ENCODE results near the gene DNAJC27. TPM values are rescaled to one million over a fixed set of nuclear protein-coding genes. Genes with fewer than 3 reads are reported as not detected.
A peak's percentile ranks its signal among the peaks of the same experiment; 100 is the strongest.

DNAJC27 gene
- total RNA-seq, 2 donors from 2014 or later = 3.7 to 4.8 TPM

DNA sequence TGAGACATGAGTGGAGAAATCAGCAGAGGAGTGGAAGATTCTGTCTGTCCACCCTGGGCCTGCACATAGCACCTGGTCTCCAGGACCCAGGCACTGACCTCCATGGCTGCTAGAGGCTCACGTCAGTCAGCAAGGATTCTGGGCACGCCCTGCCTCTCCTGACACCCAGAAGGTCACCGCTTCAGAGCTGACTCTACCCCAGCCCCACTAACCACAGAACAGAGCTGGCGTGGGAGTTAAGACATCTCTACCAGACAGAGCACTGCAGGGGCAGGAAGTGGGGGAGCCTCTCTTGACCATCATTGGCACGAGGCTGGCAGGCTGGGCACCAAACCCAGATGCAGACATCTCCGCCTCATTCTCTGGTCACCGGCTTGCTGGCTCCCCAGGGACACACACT lies 54.7 kb downstream of the DNAJC27 start:
- ATAC-seq (no peak), DNase-seq (no peak)
- intact Hi-C loops (cut with DNase I, micrococcal nuclease) = no loop called here

DNA sequence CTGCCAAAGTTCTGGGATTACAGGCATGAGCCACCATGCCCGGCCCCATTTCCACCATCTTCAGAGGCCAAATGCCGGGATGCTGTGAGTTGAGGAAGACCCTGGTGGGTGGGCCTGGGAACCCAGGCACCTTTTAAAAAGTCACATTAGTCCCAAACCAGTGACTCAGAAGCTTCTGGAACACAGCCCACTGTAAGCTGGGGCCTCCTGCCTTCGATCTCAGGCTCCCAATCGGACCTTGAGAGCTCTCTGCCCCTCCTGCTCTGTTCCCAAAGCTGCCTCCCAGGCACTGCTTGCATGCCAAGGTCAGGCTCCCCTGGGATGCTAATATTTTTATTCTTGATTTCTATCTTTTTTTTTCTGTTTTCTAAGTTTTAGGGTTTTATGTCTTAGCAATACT lies 56.0 kb downstream of the DNAJC27 start:
- DNase-seq = no peak
- intact Hi-C loops (cut with DNase I, micrococcal nuclease) = no loop called here

DNA sequence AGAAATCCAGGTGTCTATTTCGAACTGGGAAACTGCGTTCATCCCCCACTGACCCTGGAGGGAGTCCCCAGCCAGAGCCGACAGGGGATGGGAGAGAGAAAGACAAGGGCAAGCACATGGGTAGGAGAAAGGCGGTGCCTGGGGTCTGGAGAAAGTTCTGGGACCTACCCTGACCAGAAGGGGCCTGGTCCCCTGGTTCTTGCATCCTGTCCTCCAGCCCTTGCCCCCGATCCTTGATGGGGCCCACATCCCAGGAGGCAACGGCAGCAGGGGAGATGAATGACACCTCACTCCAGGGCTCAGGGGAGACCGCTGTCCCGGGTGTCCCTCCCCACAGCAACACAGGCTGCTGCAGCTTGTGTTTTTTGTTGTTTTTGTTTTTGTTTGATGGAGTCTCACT lies 56.6 kb downstream of the DNAJC27 start:
- intact Hi-C loops (cut with DNase I, micrococcal nuclease) = no loop called here
- no peak for DNase-seq
- ATAC-seq = no peak

More for the DNA sequence above, 56.0 kb downstream of the DNAJC27 start:
- ATAC-seq = no peak

DNA sequence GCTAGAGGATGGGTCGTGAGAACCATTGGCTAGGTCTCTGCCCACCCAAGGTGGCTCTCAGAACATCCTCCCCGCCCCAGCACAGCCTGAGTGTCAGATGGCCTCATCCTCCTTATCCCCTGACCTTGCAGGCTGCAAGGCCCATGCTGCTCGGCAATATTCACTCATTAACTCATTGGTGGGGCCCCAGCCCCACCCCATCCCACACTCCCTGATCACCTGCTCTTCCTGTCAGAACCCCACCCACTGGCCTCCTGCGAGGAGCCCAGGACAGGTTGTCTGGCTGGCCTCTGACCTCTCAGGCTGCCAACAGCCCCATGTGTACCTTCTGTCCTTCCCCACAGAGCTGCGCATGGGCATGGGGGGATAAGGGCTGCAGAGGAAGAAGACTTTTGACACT lies 57.0 kb downstream of the DNAJC27 start:
- intact Hi-C loops (cut with DNase I, micrococcal nuclease) = no loop called here
- DNase-seq = peak; percentile 46 to 55
- peak; percentile 54 for ATAC-seq

DNA sequence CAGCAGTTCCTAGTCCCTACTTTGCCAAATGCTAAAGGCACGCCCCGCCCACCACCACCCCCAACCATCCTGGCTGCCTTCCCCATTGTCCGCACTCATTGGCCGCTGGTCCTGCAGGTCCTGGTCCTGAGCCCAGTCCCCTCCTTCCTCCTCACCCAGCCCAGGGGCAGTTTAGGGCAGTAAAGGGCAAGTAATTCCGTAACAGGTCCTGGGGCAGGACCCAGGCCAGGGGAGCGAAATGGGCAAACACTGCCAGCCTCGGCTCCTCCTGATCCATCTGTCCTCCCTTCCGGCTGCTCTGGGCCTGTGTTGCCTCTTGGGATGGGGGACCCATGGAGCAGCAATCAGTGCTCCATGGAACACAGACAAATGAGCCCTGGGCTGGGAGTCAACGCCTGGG lies 57.8 kb downstream of the DNAJC27 start:
- intact Hi-C loops (cut with DNase I, micrococcal nuclease) = no loop called here
- no peak for ATAC-seq
- DNase-seq = no peak

DNA sequence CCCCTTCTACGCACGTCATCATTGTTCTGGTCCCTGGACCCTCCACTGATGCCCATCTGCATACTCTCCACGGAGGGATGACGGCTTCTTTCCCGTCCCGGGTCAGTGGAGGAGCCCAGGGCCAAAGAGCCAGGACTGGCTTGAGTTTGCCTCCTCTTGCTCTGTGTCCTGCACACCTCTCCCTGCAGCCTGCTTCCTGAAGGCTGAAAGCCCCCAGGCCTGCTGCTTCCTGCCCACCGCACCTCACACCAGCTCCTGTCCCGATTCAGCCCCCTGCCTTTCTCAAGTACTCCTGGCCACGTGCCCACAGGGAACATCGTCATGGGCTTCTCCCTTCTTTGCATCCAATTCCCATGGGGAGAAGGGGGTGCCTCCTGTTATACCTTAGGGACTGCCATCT lies 58.8 kb downstream of the DNAJC27 start:
- DNase-seq (peak in 1 of 2 donors; percentile 44), ATAC-seq (no peak)
- intact Hi-C loops (cut with DNase I, micrococcal nuclease) = no loop called here

DNA sequence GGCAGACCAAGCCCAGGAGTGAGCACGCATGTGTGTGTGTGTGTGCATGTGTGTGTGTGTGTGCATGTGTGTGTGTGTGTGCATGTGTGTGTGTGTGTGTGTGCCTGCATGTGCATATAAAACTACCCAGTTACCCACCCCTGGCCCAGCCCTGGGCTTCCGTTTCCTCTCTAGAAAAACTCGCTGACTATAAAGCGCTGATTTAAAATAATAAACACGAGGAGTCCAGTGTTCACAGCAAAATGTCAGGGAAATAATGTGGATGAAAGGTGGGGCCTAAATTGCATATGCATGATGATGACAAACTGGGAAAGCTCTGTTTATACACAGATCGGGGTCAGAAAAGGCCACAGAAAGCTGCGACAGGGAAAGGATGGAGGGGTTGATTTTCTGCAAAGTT lies 59.2 kb downstream of the DNAJC27 start:
- DNase-seq = peak; percentile 77 to 79
- intact Hi-C loops (cut with DNase I, micrococcal nuclease) = no loop called here

DNA sequence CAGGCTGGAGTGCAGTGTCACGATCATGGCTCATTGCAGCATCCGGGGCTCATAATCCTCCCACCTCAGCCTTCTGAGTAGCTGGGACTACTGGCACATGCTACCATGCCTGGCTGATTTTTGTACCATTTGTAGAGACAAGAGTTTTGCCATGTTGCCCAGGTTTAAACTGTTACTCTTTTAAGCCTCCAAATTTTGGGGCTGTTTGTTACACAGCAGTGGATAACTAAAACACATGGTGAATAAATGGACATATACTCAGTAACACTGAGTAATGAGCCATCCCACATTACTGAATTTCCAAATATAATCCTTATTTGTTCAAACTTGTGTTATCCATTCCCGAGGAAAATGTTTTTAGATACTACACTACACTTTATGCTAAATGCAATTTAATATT lies 61.5 kb downstream of the DNAJC27 start:
- DNase-seq (no peak), ATAC-seq (no peak)
- intact Hi-C loops (cut with DNase I, micrococcal nuclease) = no loop called here

More for the DNA sequence above, 59.2 kb downstream of the DNAJC27 start:
- peak; percentile 83 for ATAC-seq

DNA sequence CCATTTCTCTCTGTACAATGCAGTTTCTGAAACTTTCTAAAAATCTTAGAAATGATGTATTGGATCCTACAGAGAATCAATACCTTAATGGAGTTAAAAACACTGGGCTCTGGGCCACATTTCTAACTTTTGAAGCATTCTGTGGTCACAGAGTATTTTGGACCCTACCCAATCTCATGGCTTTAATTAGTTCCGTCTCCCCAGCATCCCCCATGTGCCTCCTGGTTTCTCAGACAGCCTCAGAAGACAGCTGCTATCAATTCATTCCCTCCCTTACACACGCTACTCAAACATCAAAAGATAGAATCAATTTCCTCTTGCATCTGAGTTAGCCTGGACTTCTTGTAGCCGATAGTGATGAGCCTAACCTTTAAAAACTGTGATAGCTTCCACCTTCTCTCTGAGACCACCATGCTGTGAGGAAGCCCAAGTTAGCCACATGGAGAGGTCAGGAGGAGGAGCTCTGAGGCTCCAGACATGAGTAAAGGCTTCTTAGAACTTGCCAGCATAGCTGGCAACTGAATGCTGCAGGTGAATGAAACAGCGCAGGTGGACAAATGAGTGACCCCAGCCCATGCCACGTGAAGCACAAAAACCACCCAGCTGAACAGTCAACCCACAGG lies 62.1 kb downstream of the DNAJC27 start:
- ATAC-seq (no peak), DNase-seq (no peak)

DNA sequence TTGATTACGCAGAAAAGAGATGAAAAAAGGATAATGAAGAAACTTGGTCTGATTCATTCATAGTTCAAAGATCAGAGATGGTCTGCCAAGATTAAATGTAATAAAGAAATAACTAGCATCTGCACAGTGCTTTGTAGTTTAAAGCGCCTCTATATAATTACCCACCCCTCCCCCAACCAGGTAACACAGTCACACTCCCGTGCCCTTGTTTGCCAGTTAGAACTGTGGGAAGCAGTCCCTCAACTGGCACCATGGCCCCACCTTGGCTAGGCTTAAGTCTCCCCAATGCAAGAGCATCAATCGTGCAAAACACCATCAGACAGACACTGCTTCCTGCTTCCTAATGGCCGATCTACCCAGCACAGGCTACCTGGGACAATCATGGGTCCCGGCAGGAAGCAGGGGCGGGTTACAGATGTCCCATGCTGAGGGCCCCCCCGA lies 63.3 kb downstream of the DNAJC27 start:
- peak; percentile 66 for ATAC-seq
- peak in 1 of 2 donors; percentile 48 for DNase-seq
- intact Hi-C loops (cut with DNase I, micrococcal nuclease) = no loop called here

More for the DNA sequence above, 62.1 kb downstream of the DNAJC27 start:
- intact Hi-C loops (cut with DNase I, micrococcal nuclease) = no loop called here

DNA sequence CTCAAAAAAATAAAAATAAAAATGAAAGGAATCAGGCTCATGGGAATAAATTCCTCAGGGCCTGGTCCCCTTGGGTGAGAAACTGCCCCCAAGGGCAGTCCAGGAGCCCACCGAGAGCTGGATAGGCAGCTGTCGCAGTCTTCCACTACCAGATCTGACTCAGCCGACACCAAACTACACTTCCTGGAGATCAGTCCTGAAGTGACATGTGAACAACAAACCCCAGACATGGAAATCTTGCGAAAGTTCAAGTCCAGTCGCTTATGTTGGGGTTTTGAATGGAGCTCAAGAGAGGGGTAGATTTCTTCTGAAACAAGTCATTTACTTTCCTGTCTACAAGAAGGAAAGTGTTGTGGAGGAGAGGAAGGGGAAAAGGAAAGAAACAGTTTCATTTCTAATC lies 64.6 kb downstream of the DNAJC27 start:
- DNase-seq (no peak), ATAC-seq (peak; percentile 72)
- intact Hi-C loops (cut with DNase I, micrococcal nuclease) = no loop called here

DNA sequence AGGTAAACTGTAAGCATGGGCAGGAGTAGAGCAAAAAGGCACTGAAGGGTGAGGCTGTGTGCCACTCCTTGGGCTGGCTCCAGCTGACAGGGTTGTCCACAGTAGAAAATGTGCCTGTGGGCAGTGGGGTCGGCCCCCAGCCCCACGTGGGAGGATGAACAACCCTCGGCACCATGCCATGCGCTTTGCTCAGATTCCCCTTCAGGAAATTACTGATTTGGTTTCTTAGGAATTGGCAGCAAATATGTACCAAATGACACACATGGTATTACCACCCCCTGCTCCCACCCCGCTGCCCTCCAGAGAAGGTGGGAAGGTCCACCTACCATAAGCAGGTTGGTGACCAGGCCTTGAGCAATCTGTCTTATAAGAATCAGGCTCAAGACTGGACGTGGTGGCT lies 65.3 kb downstream of the DNAJC27 start:
- ATAC-seq (no peak), DNase-seq (no peak)
- intact Hi-C loops (cut with DNase I, micrococcal nuclease) = no loop called here

DNA sequence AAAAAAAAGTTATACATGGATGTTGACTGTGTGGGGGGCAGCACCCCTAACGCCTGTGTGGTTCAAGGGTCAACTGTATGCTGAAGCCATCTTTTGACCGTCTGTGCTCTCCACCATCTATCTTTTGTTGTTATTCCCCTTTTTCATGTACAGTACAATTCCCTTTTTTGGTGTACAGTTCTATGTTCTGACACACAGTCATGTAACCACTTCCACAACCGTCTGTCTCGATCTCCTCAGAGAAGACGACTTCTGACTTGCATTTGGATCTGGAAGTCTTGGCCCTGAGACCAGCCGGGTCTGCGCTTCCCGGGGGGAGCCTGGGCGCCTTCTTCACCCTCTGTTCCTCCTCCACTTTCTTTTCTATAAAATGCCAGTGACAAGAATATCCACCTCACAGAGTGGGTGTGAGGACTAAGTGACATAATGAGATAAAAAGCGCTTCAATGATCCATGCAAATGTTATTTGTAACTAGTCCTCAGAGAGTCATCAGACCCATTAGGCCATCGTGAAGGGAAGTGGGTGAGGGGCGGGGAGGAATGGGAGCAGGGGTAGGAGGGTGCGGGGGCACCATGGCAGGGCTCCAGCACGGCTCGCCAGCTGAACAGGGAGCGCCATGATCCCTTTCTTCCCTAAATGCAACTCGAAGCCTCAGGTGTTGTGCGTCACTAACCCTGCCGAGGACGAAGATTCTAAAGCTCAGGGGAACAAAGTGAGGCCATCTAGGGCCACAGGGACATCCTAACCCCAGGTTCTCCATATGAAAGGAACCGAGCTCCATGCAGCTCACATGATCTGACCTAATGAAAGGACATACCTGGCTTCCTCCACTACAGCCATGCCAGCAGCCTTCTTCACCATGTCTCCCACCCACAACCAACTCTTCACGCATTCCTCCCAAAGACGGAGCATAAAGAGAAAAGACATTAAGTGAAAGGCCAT lies 68.3 kb downstream of the DNAJC27 start:
- intact Hi-C loops (cut with DNase I, micrococcal nuclease) = no loop called here
- ATAC-seq = no peak

DNA sequence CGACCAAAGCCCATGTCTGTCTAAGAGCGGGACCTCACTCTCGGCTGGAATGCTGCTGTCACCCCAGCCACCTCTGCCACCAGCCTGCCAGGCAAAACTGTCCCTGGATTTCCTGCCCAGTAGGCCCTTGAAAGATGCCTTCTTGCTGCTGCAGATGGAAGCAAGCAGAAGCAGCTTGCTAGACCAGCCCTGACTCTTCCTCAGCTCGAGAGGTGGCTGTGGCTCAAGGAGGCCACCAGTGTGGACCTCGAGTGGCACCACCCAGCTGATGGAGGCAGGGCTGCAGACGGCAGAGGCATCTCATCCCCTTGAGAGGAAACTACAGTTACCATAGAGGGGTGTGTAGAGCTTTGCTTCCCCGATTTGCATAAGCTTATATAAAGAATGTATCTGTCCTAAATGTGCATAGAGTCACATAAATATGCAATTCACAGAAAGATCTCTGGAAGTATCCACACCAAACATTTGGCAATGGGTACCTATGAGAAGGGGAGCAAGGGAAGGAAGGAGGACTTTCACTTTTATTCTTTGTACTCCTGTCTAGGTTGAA lies 72.3 kb downstream of the DNAJC27 start:
- DNase-seq (no peak), ATAC-seq (no peak)
- intact Hi-C loops (cut with DNase I, micrococcal nuclease) = no loop called here

More for the DNA sequence above, 68.3 kb downstream of the DNAJC27 start:
- no peak for DNase-seq

DNA sequence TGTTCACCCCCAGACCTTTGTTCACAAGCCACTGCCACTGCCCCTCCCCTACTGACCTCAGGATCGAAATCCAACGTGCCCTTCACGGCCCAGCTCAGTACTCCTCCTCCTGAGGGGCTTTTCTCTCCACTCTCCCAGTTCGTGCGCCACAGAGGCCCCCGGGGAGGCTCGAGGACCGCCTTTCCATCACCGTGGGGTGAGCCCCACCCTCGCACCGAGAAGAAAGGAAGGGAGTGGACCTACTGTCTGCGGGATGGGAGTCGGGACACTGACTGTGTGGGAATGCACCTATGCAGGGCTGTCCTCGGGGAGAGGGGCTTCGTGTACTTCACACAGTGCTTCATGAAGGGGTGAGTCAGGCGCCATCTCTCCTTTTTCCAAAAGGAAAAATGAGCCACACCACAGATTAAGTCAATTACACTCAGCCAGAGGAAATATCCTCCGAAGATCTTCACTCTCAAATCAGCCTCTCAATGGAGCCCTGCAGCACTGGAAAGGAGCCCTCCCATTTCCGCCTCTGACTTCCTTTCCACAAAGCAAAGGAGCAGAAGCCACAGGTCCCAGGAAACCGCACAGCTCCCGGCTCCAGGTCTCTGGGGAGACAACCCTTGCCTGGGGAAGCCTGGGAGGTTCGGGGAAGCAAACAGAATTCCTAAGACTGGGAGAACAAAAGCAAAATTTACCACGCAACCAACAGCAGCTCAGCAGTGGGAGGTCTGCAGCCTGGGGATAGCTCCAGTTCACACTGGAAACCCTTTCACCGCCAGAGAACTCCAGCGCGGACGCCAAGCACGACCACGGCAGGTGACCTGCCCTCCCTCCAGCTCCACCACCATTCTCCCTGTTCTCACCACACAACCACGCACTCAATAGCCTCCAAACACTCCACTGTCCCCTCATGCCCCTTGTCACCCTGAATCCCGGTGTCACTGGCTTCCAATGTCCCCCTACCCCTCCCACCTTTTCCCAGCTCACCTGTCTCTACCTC lies 73.3 kb downstream of the DNAJC27 start:
- DNase-seq (no peak), ATAC-seq (no peak)
- intact Hi-C loops (cut with DNase I, micrococcal nuclease) = no loop called here

DNA sequence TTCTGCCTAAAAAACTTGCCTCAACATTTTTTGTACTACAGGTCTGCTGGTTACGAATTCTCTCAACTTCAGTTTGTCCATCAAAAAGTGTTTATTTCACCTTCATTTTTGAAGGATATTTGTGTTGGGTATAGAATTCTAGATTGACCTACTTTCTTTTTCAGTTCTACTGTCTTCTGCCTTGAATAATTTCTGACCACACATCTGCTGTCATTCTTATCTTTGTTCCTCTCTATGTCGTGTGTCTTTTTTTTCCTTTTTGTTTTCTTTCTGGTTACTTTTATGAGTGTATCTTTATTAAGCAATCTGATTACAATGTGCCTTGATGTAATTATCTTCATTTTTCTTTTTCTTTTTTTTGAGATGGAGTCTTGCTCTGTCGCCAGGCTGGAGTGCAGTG lies 77.0 kb downstream of the DNAJC27 start:
- intact Hi-C loops (cut with DNase I, micrococcal nuclease) = no loop called here
- DNase-seq (no peak), ATAC-seq (no peak)

DNA sequence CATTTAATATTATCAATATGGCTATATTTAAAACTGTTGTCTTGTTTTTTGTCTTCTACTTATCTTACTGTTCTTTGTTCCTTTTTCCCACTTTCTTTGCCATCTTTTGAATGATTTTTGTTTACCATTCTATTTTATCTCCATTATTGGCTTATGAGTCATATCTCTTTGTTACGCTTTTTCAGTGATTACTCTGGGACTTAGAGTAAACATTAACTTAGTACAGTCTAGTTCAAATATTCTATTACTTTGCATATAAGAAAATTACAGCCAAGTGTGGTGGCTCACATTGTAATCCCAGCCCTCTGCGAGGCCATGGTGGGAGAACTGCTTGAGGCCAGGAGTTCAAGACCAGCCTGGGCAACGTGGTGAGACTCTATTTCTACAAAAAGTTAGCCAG lies 77.8 kb downstream of the DNAJC27 start:
- intact Hi-C loops (cut with DNase I, micrococcal nuclease) = no loop called here
- peak; percentile 52 for ATAC-seq
- no peak for DNase-seq

Measured in left colon (tissue), 2 donors.